GM12878 (cell line): ENCODE data around the gene ATF2. TPM values are rescaled to one million over a fixed set of nuclear protein-coding genes. Genes with fewer than 3 reads are reported as not detected.
A peak's percentile ranks its signal among the peaks of the same experiment; 100 is the strongest.

Experiments
- ATF7 ChIP-seq: fragments of 450-650 bp; IDR thresholded peaks from 2 replicates; pipeline ENCODE4 v1.6.1; 2016; ENCODE audit warnings: low read depth, mild to moderate bottlenecking
- BCL11A ChIP-seq: IDR thresholded peaks from 2 replicates; pipeline ENCODE4 v1.6.1; 2011; ENCODE audit warnings: low read depth, low read length
- BCL3 ChIP-seq: IDR thresholded peaks from 2 replicates; pipeline ENCODE4 v1.6.1; 2011; ENCODE audit warnings: borderline replicate concordance, low read depth, mild to moderate bottlenecking, moderate library complexity, low read length; ENCODE audit not compliant: insufficient read depth, poor library complexity, severe bottlenecking
- ETV6 ChIP-seq, 2 experiments: fragments of 450-650 bp in 1 of 2; IDR thresholded peaks in 1 of 2; conservative IDR thresholded peaks in 1 of 2; 2 replicates each; pipeline ENCODE4 v1.6.1; 2014; ENCODE audit warnings: antibody characterized with exemption in 1 of 2, borderline replicate concordance in 1 of 2, low read depth in 1 of 2, mild to moderate bottlenecking in 1 of 2, moderate library complexity in 1 of 2
- GABPA ChIP-seq: IDR thresholded peaks from 2 replicates; pipeline ENCODE4 v1.6.1; 2014; ENCODE audit warnings: antibody characterized with exemption, low read depth, mild to moderate bottlenecking, inconsistent platforms
- HDAC2 ChIP-seq: fragments of 200-600 bp; sonication (generic); IDR thresholded peaks from 2 replicates; pipeline ENCODE4 v1.6.1; 2017
- HDGF ChIP-seq: fragments of 450-650 bp; IDR thresholded peaks from 2 replicates; pipeline ENCODE4 v1.6.1; 2016; ENCODE audit warnings: antibody characterized with exemption
- IKZF2 ChIP-seq, 2 experiments: fragments of 450-650 bp; IDR thresholded peaks; 2 replicates each; pipeline ENCODE4 v1.6.1; 2017; ENCODE audit warnings: mild to moderate bottlenecking in 2 of 2, moderate library complexity in 2 of 2
- JUNB ChIP-seq: IDR thresholded peaks from 2 replicates; pipeline ENCODE4 v1.6.1; 2016; ENCODE audit warnings: antibody characterized with exemption, mild to moderate bottlenecking
- MTA2 ChIP-seq: fragments of 450-650 bp; IDR thresholded peaks from 2 replicates; pipeline ENCODE4 v1.6.1; 2016; ENCODE audit warnings: low read depth, mild to moderate bottlenecking, moderate library complexity
- MXI1 ChIP-seq: fragments of 150-350 bp; IDR thresholded peaks from 2 replicates; pipeline ENCODE4 v1.6.1; 2011; ENCODE audit warnings: low read depth, mild to moderate bottlenecking, inconsistent platforms, low read length, improper control_type of control experiment
- MYC ChIP-seq: IDR thresholded peaks from 2 replicates; pipeline ENCODE4 v1.6.1; 2011; ENCODE audit warnings: mild to moderate bottlenecking, low read length, moderate library complexity, inconsistent platforms; ENCODE audit not compliant: insufficient read depth, insufficient replicate concordance, insufficient read length, severe bottlenecking
- NBN ChIP-seq: fragments of 450-650 bp; IDR thresholded peaks from 2 replicates; pipeline ENCODE4 v1.6.1; 2016
- RUNX3 ChIP-seq: IDR thresholded peaks from 2 replicates; pipeline ENCODE4 v1.6.1; 2012; ENCODE audit warnings: low read length, inconsistent platforms
- SUZ12 ChIP-seq: fragments of 200-600 bp; sonication (generic); IDR thresholded peaks from one replicate; pipeline ENCODE4 v1.6.1; 2018; ENCODE audit warnings: antibody characterized with exemption, mild to moderate bottlenecking; ENCODE audit not compliant: unreplicated experiment
- polyA plus RNA-seq, 11 experiments: library from polyadenylated mRNA; depleted of rRNA in 4 of 11; unstranded in 6 of 11; stranded (reverse) in 5 of 11; fragments of >200 nt; fragmentation: Nextera tagmentation in 4 of 11; fragmentation: Illumina TruSeq in 1 of 11; extraction: Ambion mirVana in 4 of 11; extraction: Trizol in 1 of 11; gene quantifications; 1 replicate in 1 of 11; 2 replicates in 10 of 11; pipeline versions ENCODE4 v1.2.1 to v1.2.3, GENCODE V29; 2011 to 2016; ENCODE audit warnings: inconsistent platforms in 2 of 11, missing spikeins in 2 of 11, low read depth in 1 of 11
- total RNA-seq, 4 experiments: library from RNA; depleted of rRNA in 3 of 4; stranded (reverse); fragments of >200 nt in 3 of 4; fragmentation: Illumina TruSeq in 1 of 4; extraction: Trizol in 1 of 4; gene quantifications; 2 replicates each; pipeline versions ENCODE4 v1.2.1 to v1.2.3, GENCODE V29; 2013 to 2021
- TF ChIP-seq, protein P1 (sequence below): IDR thresholded peaks from 2 replicates; pipeline ENCODE4 v1.6.1; 2012; ENCODE audit warnings: low read length, inconsistent platforms
- TF ChIP-seq, protein P2 (sequence below): fragments of 450-650 bp; IDR thresholded peaks from 2 replicates; pipeline ENCODE4 v1.6.1; 2018; ENCODE audit warnings: borderline replicate concordance, mild to moderate bottlenecking; ENCODE audit not compliant: partially characterized antibody
- TF ChIP-seq, protein P3 (sequence below): fragments of 450-650 bp; IDR thresholded peaks from 2 replicates; pipeline ENCODE4 v1.6.1; 2016; ENCODE audit warnings: mild to moderate bottlenecking, moderate library complexity, borderline replicate concordance

The ATF2 gene
- total and polyA plus RNA-seq, 10 of the 15 experiments (the other 5 are each of a cell fraction or from before 2014, with no cell fraction given) = 10.3 to 78.0 (median 36.0) TPM

DNA sequence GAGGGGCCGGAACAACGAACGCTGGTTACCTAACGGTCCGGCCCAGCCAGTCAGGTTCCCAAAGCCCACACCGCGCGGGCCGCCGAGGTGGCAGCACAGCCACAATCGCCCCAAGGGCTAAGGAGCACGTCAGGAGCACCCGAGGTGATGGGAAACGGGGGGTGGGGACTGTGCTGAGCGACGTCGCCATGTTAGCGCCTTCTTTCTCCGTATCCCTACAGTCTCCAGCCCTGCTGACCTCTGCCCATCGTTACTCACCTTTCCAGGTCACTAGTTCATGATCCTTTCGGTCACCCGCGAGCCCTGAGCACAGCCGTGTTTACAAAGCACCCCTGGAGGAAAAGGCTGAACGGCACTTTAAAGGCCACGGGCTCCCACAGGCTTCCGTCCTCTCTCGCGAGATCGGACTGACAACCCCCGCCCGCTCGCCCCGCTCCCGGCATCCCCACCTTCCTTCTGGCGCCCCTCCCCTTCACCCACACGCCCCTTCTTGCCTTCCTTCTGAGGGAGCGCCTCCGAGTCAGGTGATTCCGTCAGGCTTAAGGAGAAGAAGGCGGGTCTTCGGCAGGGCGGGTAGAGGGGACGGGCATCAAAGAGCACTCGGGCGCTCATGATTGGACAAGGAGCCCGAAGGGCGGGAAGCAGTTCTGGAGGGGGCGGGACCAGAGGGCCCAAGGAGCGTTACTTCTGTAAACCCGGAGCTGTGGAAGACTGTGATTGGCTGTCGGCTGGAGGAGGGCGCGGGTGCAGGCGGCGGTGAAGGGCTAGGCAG, at the start of gene ATF2 (continued):
- TF ChIP-seq SUZ12 (no peak), BCL3 (no peak), JUNB (no peak), GABPA (no peak), NBN (peak; percentile 82), MTA2 (no peak), HDGF (peak; percentile 99), BCL11A (0 out of 2 replicates have a peak, but pooled peaks have one; percentile 34), RUNX3 (no peak), MYC (no peak), IKZF2 (IDR thresholded peaks at IDR 0.05) (peak; percentile 67 to 73; a peak in 3 of 4 replicates), HDAC2 (no peak), ETV6 (conservative IDR thresholded peaks at IDR 0.05 in 1 of 2, IDR thresholded peaks at IDR 0.05 in 1 of 2; ENCODE audit: borderline replicate concordance in 1 of 2, low read depth in 1 of 2) (no peak), MXI1 (peak; percentile 48), ATF7 (peak; percentile 42; the same call in 1 of the 2 replicates)
- TF ChIP-seq, protein P1, sequence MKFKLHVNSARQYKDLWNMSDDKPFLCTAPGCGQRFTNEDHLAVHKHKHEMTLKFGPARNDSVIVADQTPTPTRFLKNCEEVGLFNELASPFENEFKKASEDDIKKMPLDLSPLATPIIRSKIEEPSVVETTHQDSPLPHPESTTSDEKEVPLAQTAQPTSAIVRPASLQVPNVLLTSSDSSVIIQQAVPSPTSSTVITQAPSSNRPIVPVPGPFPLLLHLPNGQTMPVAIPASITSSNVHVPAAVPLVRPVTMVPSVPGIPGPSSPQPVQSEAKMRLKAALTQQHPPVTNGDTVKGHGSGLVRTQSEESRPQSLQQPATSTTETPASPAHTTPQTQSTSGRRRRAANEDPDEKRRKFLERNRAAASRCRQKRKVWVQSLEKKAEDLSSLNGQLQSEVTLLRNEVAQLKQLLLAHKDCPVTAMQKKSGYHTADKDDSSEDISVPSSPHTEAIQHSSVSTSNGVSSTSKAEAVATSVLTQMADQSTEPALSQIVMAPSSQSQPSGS = no peak
- TF ChIP-seq, protein P2, sequence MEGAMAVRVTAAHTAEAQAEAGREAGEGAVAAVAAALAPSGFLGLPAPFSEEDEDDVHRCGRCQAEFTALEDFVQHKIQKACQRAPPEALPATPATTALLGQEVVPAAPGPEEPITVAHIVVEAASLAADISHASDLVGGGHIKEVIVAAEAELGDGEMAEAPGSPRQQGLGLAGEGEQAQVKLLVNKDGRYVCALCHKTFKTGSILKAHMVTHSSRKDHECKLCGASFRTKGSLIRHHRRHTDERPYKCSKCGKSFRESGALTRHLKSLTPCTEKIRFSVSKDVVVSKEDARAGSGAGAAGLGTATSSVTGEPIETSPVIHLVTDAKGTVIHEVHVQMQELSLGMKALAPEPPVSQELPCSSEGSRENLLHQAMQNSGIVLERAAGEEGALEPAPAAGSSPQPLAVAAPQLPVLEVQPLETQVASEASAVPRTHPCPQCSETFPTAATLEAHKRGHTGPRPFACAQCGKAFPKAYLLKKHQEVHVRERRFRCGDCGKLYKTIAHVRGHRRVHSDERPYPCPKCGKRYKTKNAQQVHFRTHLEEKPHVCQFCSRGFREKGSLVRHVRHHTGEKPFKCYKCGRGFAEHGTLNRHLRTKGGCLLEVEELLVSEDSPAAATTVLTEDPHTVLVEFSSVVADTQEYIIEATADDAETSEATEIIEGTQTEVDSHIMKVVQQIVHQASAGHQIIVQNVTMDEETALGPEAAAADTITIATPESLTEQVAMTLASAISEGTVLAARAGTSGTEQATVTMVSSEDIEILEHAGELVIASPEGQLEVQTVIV = no peak
- TF ChIP-seq, protein P3, sequence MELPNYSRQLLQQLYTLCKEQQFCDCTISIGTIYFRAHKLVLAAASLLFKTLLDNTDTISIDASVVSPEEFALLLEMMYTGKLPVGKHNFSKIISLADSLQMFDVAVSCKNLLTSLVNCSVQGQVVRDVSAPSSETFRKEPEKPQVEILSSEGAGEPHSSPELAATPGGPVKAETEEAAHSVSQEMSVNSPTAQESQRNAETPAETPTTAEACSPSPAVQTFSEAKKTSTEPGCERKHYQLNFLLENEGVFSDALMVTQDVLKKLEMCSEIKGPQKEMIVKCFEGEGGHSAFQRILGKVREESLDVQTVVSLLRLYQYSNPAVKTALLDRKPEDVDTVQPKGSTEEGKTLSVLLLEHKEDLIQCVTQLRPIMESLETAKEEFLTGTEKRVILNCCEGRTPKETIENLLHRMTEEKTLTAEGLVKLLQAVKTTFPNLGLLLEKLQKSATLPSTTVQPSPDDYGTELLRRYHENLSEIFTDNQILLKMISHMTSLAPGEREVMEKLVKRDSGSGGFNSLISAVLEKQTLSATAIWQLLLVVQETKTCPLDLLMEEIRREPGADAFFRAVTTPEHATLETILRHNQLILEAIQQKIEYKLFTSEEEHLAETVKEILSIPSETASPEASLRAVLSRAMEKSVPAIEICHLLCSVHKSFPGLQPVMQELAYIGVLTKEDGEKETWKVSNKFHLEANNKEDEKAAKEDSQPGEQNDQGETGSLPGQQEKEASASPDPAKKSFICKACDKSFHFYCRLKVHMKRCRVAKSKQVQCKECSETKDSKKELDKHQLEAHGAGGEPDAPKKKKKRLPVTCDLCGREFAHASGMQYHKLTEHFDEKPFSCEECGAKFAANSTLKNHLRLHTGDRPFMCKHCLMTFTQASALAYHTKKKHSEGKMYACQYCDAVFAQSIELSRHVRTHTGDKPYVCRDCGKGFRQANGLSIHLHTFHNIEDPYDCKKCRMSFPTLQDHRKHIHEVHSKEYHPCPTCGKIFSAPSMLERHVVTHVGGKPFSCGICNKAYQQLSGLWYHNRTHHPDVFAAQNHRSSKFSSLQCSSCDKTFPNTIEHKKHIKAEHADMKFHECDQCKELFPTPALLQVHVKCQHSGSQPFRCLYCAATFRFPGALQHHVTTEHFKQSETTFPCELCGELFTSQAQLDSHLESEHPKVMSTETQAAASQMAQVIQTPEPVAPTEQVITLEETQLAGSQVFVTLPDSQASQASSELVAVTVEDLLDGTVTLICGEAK = peak; percentile 48; the same call in 1 of the 2 replicates
